ENCODE data around the gene VAC14. TPM values are rescaled to one million over a fixed set of nuclear protein-coding genes. Genes with fewer than 3 reads are reported as not detected.

The VAC14 gene
- total and polyA plus RNA-seq, 3 experiments from 2014 or later, result 43.4 to 50.3 (median 45.9) TPM

GRCh38 chr16:70780546-70780945, 20.4 kb downstream of the VAC14 start:
- no peak overlapping the region for H3K27ac Mint-ChIP-seq
- no peaks in the 10 kb centered on the region for H3K27me3 ChIP-seq (ENCODE audit: insufficient read depth, low read length, poor library complexity, severe bottlenecking)
- H3K27me3 Mint-ChIP-seq, result no peaks in the 10 kb centered on the region
- H3K4me3 Mint-ChIP-seq, result no peak overlapping the region
- H3K36me3 ChIP-seq (ENCODE audit: insufficient read depth, low read length), result peaks cover 60% of the 10 kb centered on the region
- CTCF ChIA-PET, result interaction anchor here (1.9 kb wide), 1 partner anchor 10 kb away, joined by 7 read pairs; no protein-coding TSS in a partner anchor
- no peaks in the 10 kb centered on the region for H3K4me1 Mint-ChIP-seq
- POLR2A ChIA-PET, result no interaction called here
- no peak for DNase-seq
- H3K4me3 ChIP-seq (ENCODE audit: low read length), result no peak overlapping the region
- peaks cover 9 to 92% (median 17%) of the 10 kb centered on the region in 3 donors for H3K36me3 Mint-ChIP-seq
- H3K27ac ChIP-seq (ENCODE audit: low read depth, low read length), result no peak overlapping the region
- H3K4me1 ChIP-seq (ENCODE audit: insufficient read depth, low read length), result no peaks in the 10 kb centered on the region
- H3K9me3 ChIP-seq (ENCODE audit: low read length), result no peaks in the 10 kb centered on the region
- H3K9me3 Mint-ChIP-seq, result no peaks in the 10 kb centered on the region

GRCh38 chr16:70779361-70779760, 21.6 kb downstream of the VAC14 start:
- H3K9me3 Mint-ChIP-seq, result no peaks in the 10 kb centered on the region
- H3K27me3 ChIP-seq (ENCODE audit: insufficient read depth, low read length, poor library complexity, severe bottlenecking), result no peaks in the 10 kb centered on the region
- DNase-seq, result no peak
- no peak overlapping the region for H3K4me3 ChIP-seq (ENCODE audit: low read length)
- no peaks in the 10 kb centered on the region for H3K4me1 Mint-ChIP-seq
- H3K36me3 Mint-ChIP-seq, result peaks cover 9 to 90% (median 16%) of the 10 kb centered on the region in 3 donors
- peaks cover 51% of the 10 kb centered on the region for H3K36me3 ChIP-seq (ENCODE audit: insufficient read depth, low read length)
- no peak overlapping the region for H3K4me3 Mint-ChIP-seq
- ChIA-PET POLR2A (no interaction called here), CTCF (interaction anchor here (0.5 to 1.9 kb wide), 2 partner anchors 8 to 131 kb away, joined by 3 to 7 read pairs; no protein-coding TSS in a partner anchor)
- H3K4me1 ChIP-seq (ENCODE audit: insufficient read depth, low read length), result no peaks in the 10 kb centered on the region
- H3K9me3 ChIP-seq (ENCODE audit: low read length), result no peaks in the 10 kb centered on the region
- H3K27ac ChIP-seq (ENCODE audit: low read depth, low read length), result no peak overlapping the region
- no peak overlapping the region for H3K27ac Mint-ChIP-seq
- H3K27me3 Mint-ChIP-seq, result no peaks in the 10 kb centered on the region

- POLR2A ChIA-PET, result no interaction called here
- Mint-ChIP-seq H3K4me1 (no peaks in the 10 kb centered on the region), H3K27ac (no peak overlapping the region), H3K4me3 (no peak overlapping the region), H3K27me3 (no peaks in the 10 kb centered on the region), H3K36me3 (peaks cover 9 to 90% (median 19%) of the 10 kb centered on the region in 3 donors), H3K9me3 (no peaks in the 10 kb centered on the region)
- H3K36me3 ChIP-seq (ENCODE audit: insufficient read depth, low read length), result peaks cover 48% of the 10 kb centered on the region
- no peak overlapping the region for H3K27ac ChIP-seq (ENCODE audit: low read depth, low read length)
- H3K4me1 ChIP-seq (ENCODE audit: insufficient read depth, low read length), result no peaks in the 10 kb centered on the region
- H3K9me3 ChIP-seq (ENCODE audit: low read length), result no peaks in the 10 kb centered on the region
- no peak for DNase-seq
- CTCF ChIA-PET, result interaction anchor here (0.5 kb wide), 1 partner anchor 131 kb away, joined by 3 read pairs; no protein-coding TSS in a partner anchor
- H3K4me3 ChIP-seq (ENCODE audit: low read length), result no peak overlapping the region
- no peaks in the 10 kb centered on the region for H3K27me3 ChIP-seq (ENCODE audit: insufficient read depth, low read length, poor library complexity, severe bottlenecking)
Measured at GRCh38 chr16:70778901-70779309, 22.1 kb downstream of the VAC14 start.

GRCh38 chr16:70777973-70778406, 23.0 kb downstream of the VAC14 start:
- Mint-ChIP-seq H3K4me1 (no peaks in the 10 kb centered on the region), H3K27ac (peak overlapping the region in 1 of 8 donors; percentile 29), H3K36me3 (peaks cover 9 to 89% (median 19%) of the 10 kb centered on the region in 3 donors), H3K4me3 (no peak overlapping the region), H3K9me3 (no peaks in the 10 kb centered on the region), H3K27me3 (no peaks in the 10 kb centered on the region)
- no peak overlapping the region for H3K4me3 ChIP-seq (ENCODE audit: low read length)
- no peak overlapping the region for H3K27ac ChIP-seq (ENCODE audit: low read depth, low read length)
- ChIA-PET POLR2A (no interaction called here), CTCF (no interaction called here)
- DNase-seq, result no peak
- no peaks in the 10 kb centered on the region for H3K4me1 ChIP-seq (ENCODE audit: insufficient read depth, low read length)
- no peaks in the 10 kb centered on the region for H3K27me3 ChIP-seq (ENCODE audit: insufficient read depth, low read length, poor library complexity, severe bottlenecking)
- peaks cover 39% of the 10 kb centered on the region for H3K36me3 ChIP-seq (ENCODE audit: insufficient read depth, low read length)
- H3K9me3 ChIP-seq (ENCODE audit: low read length), result no peaks in the 10 kb centered on the region

- Histone ChIP-seq H3K36me3 (ENCODE audit: insufficient read depth, low read length) (peaks cover 34% of the 10 kb centered on the region), H3K27ac (ENCODE audit: low read depth, low read length) (no peak overlapping the region), H3K27me3 (ENCODE audit: insufficient read depth, low read length, poor library complexity, severe bottlenecking) (no peaks in the 10 kb centered on the region), H3K4me3 (ENCODE audit: low read length) (no peak overlapping the region), H3K9me3 (ENCODE audit: low read length) (no peaks in the 10 kb centered on the region), H3K4me1 (ENCODE audit: insufficient read depth, low read length) (no peaks in the 10 kb centered on the region)
- Mint-ChIP-seq H3K4me1 (no peaks in the 10 kb centered on the region), H3K36me3 (peaks cover 9 to 89% (median 18%) of the 10 kb centered on the region in 3 donors), H3K9me3 (no peaks in the 10 kb centered on the region), H3K4me3 (no peak overlapping the region), H3K27ac (peak overlapping the region in 1 of 8 donors; percentile 95), H3K27me3 (no peaks in the 10 kb centered on the region)
- ChIA-PET POLR2A (no interaction called here), CTCF (no interaction called here)
- DNase-seq, result no peak
Measured at GRCh38 chr16:70777496-70777895, 23.5 kb downstream of the VAC14 start.

GRCh38 chr16:70775399-70775798, 25.6 kb downstream of the VAC14 start:
- Histone ChIP-seq H3K27me3 (ENCODE audit: insufficient read depth, low read length, poor library complexity, severe bottlenecking) (no peaks in the 10 kb centered on the region), H3K36me3 (ENCODE audit: insufficient read depth, low read length) (peaks cover 20% of the 10 kb centered on the region), H3K4me1 (ENCODE audit: insufficient read depth, low read length) (no peaks in the 10 kb centered on the region), H3K4me3 (ENCODE audit: low read length) (no peak overlapping the region), H3K27ac (ENCODE audit: low read depth, low read length) (no peak overlapping the region), H3K9me3 (ENCODE audit: low read length) (no peaks in the 10 kb centered on the region)
- Mint-ChIP-seq H3K9me3 (no peaks in the 10 kb centered on the region), H3K27me3 (no peaks in the 10 kb centered on the region), H3K27ac (peak overlapping the region in 1 of 8 donors; percentile 21), H3K4me1 (no peaks in the 10 kb centered on the region), H3K36me3 (peaks cover 5 to 85% (median 14%) of the 10 kb centered on the region in 3 donors), H3K4me3 (no peak overlapping the region)
- CTCF ChIA-PET, result interaction anchor here (0.6 kb wide), 1 partner anchor 108 kb away, joined by 3 read pairs; no protein-coding TSS in a partner anchor
- POLR2A ChIA-PET, result interaction anchor here (1.0 kb wide), 1 partner anchor 8 kb away, joined by 3 read pairs; no protein-coding TSS in a partner anchor
- no peak for DNase-seq

- Histone ChIP-seq H3K36me3 (ENCODE audit: insufficient read depth, low read length) (peaks cover 16% of the 10 kb centered on the region), H3K4me1 (ENCODE audit: insufficient read depth, low read length) (no peaks in the 10 kb centered on the region), H3K4me3 (ENCODE audit: low read length) (no peak overlapping the region), H3K9me3 (ENCODE audit: low read length) (no peaks in the 10 kb centered on the region), H3K27ac (ENCODE audit: low read depth, low read length) (no peak overlapping the region), H3K27me3 (ENCODE audit: insufficient read depth, low read length, poor library complexity, severe bottlenecking) (no peaks in the 10 kb centered on the region)
- ChIA-PET CTCF (no interaction called here), POLR2A (no interaction called here)
- Mint-ChIP-seq H3K27ac (no peak overlapping the region), H3K27me3 (no peaks in the 10 kb centered on the region), H3K36me3 (peaks cover 5 to 86% (median 14%) of the 10 kb centered on the region in 3 donors), H3K4me1 (no peaks in the 10 kb centered on the region), H3K9me3 (no peaks in the 10 kb centered on the region), H3K4me3 (no peak overlapping the region)
- no peak for DNase-seq
Measured at GRCh38 chr16:70774261-70774660, 26.7 kb downstream of the VAC14 start.

GRCh38 chr16:70772493-70772892, 28.5 kb downstream of the VAC14 start:
- Histone ChIP-seq H3K4me1 (ENCODE audit: insufficient read depth, low read length) (no peaks in the 10 kb centered on the region), H3K27ac (ENCODE audit: low read depth, low read length) (no peak overlapping the region), H3K4me3 (ENCODE audit: low read length) (no peak overlapping the region), H3K9me3 (ENCODE audit: low read length) (no peaks in the 10 kb centered on the region), H3K27me3 (ENCODE audit: insufficient read depth, low read length, poor library complexity, severe bottlenecking) (no peaks in the 10 kb centered on the region), H3K36me3 (ENCODE audit: insufficient read depth, low read length) (peaks cover 9% of the 10 kb centered on the region)
- no peak overlapping the region for H3K4me3 Mint-ChIP-seq
- POLR2A ChIA-PET, result no interaction called here
- no peaks in the 10 kb centered on the region for H3K4me1 Mint-ChIP-seq
- DNase-seq, result no peak
- H3K27ac Mint-ChIP-seq, result no peak overlapping the region
- no peaks in the 10 kb centered on the region for H3K27me3 Mint-ChIP-seq
- H3K9me3 Mint-ChIP-seq, result no peaks in the 10 kb centered on the region
- H3K36me3 Mint-ChIP-seq, result peaks cover 4 to 80% (median 12%) of the 10 kb centered on the region in 3 donors
- CTCF ChIA-PET, result interaction anchor here (1.4 to 2.9 kb wide), 3 partner anchors 15 to 38 kb away, joined by 4 to 13 read pairs (median 5); no protein-coding TSS in a partner anchor
